ENCODE data around the gene PRKD2.
"Not testable (repeated sequence)": the region's sequence is repeated elsewhere in the genome, so short reads cannot be mapped to it uniquely, and the experiment has no call there.

Gene PRKD2

DNA sequence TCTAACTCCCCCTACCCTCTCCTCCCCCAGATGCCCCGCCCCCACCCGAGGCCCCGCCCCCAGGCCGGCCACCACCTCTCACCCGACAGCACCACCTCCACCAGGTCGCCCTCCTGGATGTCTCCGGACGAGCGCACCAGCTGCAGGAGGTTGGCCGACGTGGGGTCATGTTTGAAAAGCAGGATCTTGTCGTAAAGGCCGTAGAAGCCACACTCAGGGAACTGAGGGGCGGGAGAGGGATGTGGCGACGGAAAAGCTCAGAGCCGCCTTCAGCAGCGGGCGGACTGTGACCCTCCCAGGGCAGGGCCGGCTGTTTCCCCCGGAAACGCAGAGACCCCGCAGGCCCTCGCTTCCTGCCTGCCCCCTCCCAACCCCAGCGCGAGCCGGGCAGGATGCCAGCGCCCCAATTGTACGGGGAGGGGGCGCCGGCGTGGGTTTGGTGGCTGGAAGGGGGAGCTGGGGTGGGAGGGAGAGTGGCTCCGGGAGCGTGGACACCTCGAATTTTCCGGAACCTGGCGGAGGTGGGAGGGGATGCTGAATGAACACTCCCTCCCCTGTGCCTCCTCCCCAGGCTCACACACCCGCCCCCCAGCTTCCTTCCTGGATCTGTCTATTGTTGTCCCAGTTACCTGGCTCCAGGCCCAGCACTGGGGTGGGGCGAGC, 3.0 kb downstream of the PRKD2 start:
- peak overlapping the region; percentile 98 for H3K4me3 Mint-ChIP-seq
- DNase-seq, result peak; percentile 65
- no peaks in the 10 kb centered on the region for H3K27me3 Mint-ChIP-seq (ENCODE audit: low read depth, poor library complexity)
- no peaks in the 10 kb centered on the region for H3K9me3 Mint-ChIP-seq
- peak overlapping the region; percentile 51 for H3K27ac Mint-ChIP-seq
- H3K36me3 Mint-ChIP-seq (ENCODE audit: low read depth), result peaks cover 19% of the 10 kb centered on the region
- TF ChIP-seq, protein P1, sequence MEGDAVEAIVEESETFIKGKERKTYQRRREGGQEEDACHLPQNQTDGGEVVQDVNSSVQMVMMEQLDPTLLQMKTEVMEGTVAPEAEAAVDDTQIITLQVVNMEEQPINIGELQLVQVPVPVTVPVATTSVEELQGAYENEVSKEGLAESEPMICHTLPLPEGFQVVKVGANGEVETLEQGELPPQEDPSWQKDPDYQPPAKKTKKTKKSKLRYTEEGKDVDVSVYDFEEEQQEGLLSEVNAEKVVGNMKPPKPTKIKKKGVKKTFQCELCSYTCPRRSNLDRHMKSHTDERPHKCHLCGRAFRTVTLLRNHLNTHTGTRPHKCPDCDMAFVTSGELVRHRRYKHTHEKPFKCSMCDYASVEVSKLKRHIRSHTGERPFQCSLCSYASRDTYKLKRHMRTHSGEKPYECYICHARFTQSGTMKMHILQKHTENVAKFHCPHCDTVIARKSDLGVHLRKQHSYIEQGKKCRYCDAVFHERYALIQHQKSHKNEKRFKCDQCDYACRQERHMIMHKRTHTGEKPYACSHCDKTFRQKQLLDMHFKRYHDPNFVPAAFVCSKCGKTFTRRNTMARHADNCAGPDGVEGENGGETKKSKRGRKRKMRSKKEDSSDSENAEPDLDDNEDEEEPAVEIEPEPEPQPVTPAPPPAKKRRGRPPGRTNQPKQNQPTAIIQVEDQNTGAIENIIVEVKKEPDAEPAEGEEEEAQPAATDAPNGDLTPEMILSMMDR (IDR thresholded peaks at IDR 0.05), result no peak
- peaks cover 38% of the 10 kb centered on the region for H3K4me1 Mint-ChIP-seq

- peaks cover 35% of the 10 kb centered on the region for H3K4me1 Mint-ChIP-seq
- peak overlapping the region; percentile 98 for H3K4me3 Mint-ChIP-seq
- H3K36me3 Mint-ChIP-seq (ENCODE audit: low read depth), result peaks cover 27% of the 10 kb centered on the region
- H3K27me3 Mint-ChIP-seq (ENCODE audit: low read depth, poor library complexity); DNase-seq; H3K9me3 Mint-ChIP-seq; H3K27ac Mint-ChIP-seq: not testable (repeated sequence)
Observed at GRCh38 chr19:46712768-46713338, 4.1 kb downstream of the PRKD2 start.

- Mint-ChIP-seq H3K4me3 (no peak overlapping the region), H3K27ac (no peak overlapping the region), H3K27me3 (ENCODE audit: low read depth, poor library complexity) (peaks cover 4% of the 10 kb centered on the region), H3K36me3 (ENCODE audit: low read depth) (peaks cover 48% of the 10 kb centered on the region), H3K9me3 (no peaks in the 10 kb centered on the region), H3K4me1 (peaks cover 27% of the 10 kb centered on the region)
- TF ChIP-seq, protein P1 (IDR thresholded peaks at IDR 0.05), result no peak
- no peak for DNase-seq
Observed at GRCh38 chr19:46710687-46711086, 6.2 kb downstream of the PRKD2 start.

DNA sequence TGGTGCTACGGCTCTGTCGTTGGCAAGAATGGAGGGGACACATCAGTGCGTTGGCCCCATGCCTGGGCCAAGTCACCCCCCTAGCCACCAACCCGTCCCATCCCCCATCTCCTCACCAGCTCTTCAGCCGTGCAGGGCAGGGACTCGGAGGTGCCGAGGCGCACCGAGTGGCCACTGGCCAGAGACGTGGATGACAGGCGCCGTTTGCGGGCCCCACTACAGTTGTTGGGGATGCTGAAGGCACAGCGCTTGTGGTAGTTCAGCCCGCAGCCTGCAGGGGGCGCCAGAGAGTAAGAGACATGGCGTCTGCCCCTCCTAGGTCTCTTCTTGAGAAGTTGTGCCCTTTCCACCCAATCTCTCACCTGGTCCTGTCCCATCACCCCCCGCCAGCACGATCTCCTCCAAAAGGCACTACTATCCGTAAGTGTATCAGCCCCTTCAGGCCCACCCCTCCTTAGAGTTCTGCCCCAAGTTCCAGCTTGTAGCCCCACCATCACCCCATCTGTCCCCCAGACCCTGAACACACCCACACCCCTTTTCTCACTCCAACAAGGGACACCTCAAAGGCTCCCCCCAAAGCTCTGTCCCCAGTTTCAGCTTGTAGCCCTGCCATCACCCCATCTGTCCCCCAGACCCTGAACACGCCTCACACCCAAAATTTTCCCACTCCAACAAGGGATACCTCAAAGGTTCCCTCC, 12.4 kb downstream of the PRKD2 start:
- TF ChIP-seq, protein P1 (IDR thresholded peaks at IDR 0.05), result peak; percentile 93
- no peaks in the 10 kb centered on the region for H3K9me3 Mint-ChIP-seq
- peaks cover 4% of the 10 kb centered on the region for H3K27me3 Mint-ChIP-seq (ENCODE audit: low read depth, poor library complexity)
- no peaks in the 10 kb centered on the region for H3K4me1 Mint-ChIP-seq
- H3K4me3 Mint-ChIP-seq, result no peak overlapping the region
- no peak overlapping the region for H3K27ac Mint-ChIP-seq
- peaks cover 71% of the 10 kb centered on the region for H3K36me3 Mint-ChIP-seq (ENCODE audit: low read depth)
- peak; percentile 89 for DNase-seq

GRCh38 chr19:46700704-46701103, 16.2 kb downstream of the PRKD2 start:
- Mint-ChIP-seq H3K4me3 (no peak overlapping the region), H3K36me3 (ENCODE audit: low read depth) (peaks cover 66% of the 10 kb centered on the region), H3K9me3 (no peaks in the 10 kb centered on the region), H3K4me1 (peaks cover 19% of the 10 kb centered on the region), H3K27ac (no peak overlapping the region), H3K27me3 (ENCODE audit: low read depth, poor library complexity) (peaks cover 3% of the 10 kb centered on the region)
- TF ChIP-seq, protein P1 (IDR thresholded peaks at IDR 0.05), result no peak
- DNase-seq, result no peak

DNA sequence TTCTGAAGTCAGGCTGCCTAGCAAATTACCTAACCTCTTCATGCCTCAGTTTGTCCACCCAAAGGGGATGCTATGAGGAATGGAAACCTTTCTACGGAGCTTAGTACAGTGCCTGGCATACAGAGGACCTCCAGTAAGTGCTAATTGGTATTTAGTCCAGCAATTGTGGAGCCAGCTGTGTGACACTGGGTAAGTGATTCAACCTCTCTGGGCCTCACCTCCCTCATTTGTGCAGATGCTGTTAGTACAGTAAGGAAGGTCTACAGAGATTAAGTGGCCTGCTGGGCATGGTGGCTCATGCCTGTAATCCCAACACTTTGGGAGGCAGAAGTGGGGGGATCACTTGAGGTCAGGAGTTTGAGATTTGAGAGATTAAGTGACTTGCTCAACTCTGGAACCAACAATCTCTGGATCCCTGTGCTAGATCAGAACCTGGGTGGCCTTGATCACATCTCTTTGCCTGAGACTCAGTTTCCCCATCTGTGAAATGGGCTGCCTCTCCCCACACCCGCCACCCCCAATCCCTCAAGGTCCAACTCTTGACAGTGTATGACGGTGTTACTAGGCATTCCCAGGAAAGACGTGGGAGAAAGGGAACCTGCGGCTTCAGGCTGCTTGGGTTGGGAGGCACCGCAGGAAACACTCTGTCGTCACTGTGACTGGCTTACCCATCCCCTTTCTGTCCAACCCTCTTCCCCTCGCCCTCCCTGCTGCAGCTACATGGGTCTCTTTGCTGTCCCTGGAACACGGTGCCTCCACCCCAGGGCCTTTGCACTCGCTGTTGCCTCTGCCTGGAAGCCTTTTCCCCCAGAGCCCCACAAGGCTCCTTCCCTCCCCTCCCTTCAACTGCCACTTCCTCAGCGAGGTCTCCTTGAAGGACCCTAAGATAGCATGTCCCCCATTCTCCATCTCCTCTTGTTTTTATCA, 18.3 kb downstream of the PRKD2 start:
- Mint-ChIP-seq H3K27ac (no peak overlapping the region), H3K9me3 (no peaks in the 10 kb centered on the region), H3K4me3 (no peak overlapping the region), H3K36me3 (ENCODE audit: low read depth) (peaks cover 73% of the 10 kb centered on the region), H3K27me3 (ENCODE audit: low read depth, poor library complexity) (peaks cover 3% of the 10 kb centered on the region), H3K4me1 (peaks cover 19% of the 10 kb centered on the region)
- no peak for DNase-seq
- TF ChIP-seq, protein P1 (IDR thresholded peaks at IDR 0.05), result no peak
